SU-DHL-6 (cell line): ENCODE measurements around the gene ZSCAN12.

Experiments
- CTCF ChIP-seq: fragments of 200-600 bp; sonication (generic); IDR thresholded peaks from one replicate; pipeline ENCODE4 v1.5.1; 2017; ENCODE audit warnings: antibody characterized with exemption, mild to moderate bottlenecking, low read length, moderate library complexity; ENCODE audit not compliant: insufficient read depth, poor library complexity, severe bottlenecking
- EZH2phosphoT487 ChIP-seq: fragments of 200-600 bp; sonication (generic), shearing (Covaris generic); conservative IDR thresholded peaks from 2 replicates; pipeline ENCODE4 v1.6.1; 2018; ENCODE audit warnings: mild to moderate bottlenecking, antibody characterized with exemption, low read length, moderate library complexity, mixed read lengths

GRCh38 chr6:28333599-28334018 is 65.9 kb downstream of the ZSCAN12 start:
- TF ChIP-seq CTCF (no peak), EZH2phosphoT487 (no peak)
